Right ventricle myocardium inferior (tissue), 1 donor: Measurements from ENCODE around the gene JADE2. TPM values are rescaled to one million over a fixed set of nuclear protein-coding genes. Genes with fewer than 3 reads are reported as not detected.
"Not testable (repeated sequence)": the region's sequence is repeated elsewhere in the genome, so short reads cannot be mapped to it uniquely, and the experiment has no call there.

ENCODE experiments used
- ATAC-seq: fragments of 200-7000 bp; cut with Tn5 transposase; one replicate; pipeline ENCODE4 v1.9.1; 2020; ENCODE audit warnings: mild to moderate bottlenecking, moderate library complexity
- DNase-seq: peaks from one replicate; pipeline ENCODE4 v3.0.0; 2021; ENCODE audit errors: missing footprints
- intact Hi-C: fragments of 100-400 bp; cut with DNase I; formaldehyde crosslinking; loops from one replicate; pipeline ENCODE4 v1.11.0; 2022
- total RNA-seq: library from RNA; stranded (reverse); fragmentation: NEBNext Ultra II Directional; extraction: Animal tissue kit (Norgen Biotek cat#: 25700); gene quantifications from one replicate; pipeline ENCODE4 v1.2.1, GENCODE V29; 2021
- donor health status: DM: no; HTN: yes; CAD: no; lungs with severe emphysema.

Gene JADE2
- total RNA-seq, 1 donor from 2014 or later = 24.6 TPM

DNA sequence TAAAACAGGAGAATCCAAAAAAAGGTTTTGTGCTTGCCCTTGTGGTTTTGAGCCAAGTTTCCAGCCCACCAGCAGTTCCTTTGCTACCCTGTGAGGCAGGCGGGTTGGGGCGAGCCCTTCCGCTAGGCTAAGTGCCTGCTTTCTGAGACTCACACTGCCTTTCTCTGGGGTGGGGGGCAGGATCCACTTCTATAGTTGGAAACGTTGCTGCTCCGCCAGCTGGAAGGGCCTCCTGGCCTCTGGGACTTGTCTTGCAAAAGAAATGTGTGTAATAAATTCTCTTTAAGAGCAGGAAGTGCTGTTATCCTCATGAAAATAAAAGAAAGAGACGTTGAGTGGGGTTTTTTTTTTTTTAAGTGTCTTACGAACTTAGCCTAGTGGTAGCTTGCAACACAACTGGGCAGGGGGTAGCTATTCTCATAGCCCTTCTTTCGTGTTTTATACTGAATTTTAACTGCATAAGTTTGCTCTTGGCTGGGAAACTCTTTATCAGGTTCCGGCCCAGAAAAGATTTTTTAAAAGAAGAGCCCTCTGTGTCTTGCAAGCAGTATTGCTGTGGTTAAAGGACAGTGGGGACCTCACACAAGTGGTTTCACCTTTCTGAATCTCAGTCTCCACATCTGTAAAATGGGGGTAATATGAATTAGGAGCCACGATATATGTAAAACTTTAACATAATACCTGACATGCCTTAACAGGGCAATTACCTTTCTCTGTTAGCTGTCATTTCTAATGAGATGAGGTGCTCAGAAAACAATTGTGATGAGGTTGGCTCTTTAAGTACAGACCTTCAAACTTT is 19.8 kb downstream of the JADE2 start:
- ATAC-seq = peak; percentile 84
- DNase-seq = peak; percentile 87
- intact Hi-C loops = loop anchor here (2.0 kb wide), 1 partner anchor 18 kb away; no protein-coding TSS in a partner anchor

DNA sequence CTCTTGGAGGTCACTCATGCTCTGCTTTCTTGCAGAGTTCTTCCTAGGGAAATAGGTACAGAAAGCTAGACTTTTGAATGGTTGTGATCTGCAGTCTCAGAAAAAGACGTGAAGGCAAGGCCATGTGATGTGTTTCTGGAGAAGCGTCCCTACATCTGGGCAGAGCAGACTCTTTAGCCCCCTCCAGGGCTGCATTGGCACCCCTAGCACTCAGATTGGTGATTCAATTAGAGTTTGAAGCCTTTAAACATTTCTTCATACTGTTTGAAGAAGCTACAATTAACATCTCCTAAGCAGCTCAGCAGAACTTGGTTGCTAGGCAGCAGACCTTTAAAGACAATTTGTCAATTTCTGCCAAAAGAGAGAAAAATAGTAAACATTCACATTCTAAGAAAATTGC is 21.6 kb downstream of the JADE2 start:
- no peak for DNase-seq
- no peak for ATAC-seq
- intact Hi-C loops = no loop called here

DNA sequence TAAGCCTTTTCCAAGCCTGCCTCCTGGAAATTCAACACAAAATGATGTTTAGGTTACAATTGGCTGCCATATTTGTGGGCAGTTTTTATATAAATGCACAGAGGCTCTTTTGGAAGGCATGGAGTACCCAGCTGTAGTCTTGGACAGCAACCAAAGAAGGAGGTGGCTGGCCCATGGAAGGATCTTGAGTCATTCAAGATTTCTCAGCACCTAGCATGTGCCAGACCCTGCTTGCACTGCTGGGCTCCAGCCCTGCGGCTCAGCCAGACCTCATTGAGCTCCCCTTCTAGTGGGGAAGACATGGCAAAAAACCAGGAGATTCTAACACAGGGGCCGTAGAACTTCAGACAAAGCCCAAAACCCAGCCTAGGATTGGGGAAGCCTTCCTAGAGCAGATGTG is 22.1 kb downstream of the JADE2 start:
- intact Hi-C loops = no loop called here
- ATAC-seq (peak; percentile 24), DNase-seq (peak; percentile 68)

DNA sequence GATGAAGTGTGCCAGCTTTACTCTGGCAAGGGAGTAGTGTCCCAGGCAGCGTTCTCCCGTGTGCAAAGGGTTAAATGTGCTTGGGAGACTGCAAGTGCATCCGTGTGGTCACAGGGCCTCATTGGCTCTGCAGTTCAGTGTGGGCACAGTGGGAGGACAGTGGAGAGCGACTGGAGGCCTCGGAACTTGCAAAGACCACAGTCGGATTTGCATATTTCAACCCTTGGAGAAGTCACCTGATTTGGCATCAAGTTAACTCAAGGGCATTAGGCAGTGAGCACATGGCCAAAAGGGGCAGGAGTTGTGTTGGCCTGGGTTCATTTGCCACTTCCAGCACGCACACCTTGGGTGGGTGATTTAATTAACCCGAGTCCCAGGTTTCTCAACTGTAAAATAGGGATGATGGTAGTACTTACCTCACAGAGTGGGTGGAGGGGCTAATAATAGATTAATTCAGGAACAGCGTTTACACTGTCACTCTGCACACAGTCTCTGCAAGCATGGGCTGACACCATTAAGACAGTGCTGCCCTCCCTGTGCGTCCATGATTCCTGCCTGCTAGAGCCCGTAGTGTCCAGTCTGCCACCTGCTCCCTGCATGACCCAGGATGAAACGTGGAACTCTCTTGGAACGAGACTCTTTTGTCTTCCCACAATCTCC is 22.7 kb downstream of the JADE2 start:
- ATAC-seq (no peak), DNase-seq (no peak)
- intact Hi-C loops = no loop called here

DNA sequence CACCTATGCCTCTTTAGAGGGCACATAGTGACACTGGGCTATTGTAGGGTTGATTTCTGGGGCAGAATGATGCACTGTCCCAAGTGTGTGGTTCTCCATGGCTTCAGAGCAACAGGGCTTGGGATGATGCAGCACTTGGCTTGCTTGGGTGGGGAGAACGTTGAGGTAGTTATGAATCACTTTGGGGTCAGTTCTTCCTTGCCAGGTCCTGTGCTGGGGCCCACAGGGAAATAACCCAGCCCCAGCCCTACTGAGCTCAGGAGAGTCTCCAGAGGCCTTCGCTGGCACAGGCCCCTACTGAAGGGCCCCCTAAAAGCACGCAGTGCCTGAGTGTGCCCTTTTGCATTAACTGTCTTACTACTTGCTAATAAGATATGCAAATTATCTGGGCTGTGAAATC is 24.2 kb downstream of the JADE2 start:
- intact Hi-C loops = no loop called here
- no peak for DNase-seq
- ATAC-seq = no peak

DNA sequence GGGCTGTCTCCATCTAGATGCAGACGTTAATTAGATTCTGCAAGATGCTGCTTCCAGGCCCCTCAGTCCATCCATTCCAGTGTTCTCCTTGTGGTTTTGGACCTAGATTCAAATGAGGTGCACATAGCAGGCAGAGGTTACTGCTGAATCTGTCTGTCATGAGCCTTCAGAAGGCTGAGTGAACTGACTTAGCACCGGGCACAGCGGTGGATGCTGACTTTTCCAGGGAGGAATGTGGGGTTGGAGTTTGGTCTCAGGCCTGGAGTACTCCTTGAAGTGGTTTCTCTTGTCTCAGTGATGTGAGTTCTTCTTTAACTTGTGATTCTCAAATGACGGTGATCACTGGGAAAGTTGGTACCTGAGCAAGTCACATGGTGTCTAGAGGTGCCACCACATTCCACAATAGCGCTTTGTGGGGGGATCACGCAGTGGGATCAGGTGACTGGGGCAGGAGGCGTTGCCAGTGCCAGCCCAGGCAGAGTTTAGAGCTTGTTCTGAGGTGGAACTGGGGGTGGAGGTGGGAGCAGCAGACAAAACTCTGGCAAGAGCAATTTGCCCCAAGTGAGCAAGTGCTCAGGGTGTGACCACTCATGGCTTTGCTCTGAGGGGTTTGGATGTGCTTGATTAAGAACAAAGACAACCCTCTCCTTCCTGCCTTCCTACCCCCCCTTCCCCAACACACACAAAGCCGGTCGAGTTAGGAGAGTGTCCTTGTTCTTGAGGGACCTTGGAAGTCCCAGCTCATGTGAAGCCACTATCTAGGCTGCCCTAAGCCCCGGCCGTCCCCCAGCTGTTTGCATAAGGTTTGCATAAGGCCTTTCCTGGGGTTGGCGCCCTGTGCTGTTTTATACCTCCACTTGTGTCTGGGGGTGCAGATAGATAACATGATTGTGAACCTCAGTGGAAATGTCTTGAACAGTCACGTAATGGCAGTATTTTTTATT is 25.1 kb downstream of the JADE2 start:
- ATAC-seq = no peak
- intact Hi-C loops = no loop called here
- peak; percentile 50 for DNase-seq

DNA sequence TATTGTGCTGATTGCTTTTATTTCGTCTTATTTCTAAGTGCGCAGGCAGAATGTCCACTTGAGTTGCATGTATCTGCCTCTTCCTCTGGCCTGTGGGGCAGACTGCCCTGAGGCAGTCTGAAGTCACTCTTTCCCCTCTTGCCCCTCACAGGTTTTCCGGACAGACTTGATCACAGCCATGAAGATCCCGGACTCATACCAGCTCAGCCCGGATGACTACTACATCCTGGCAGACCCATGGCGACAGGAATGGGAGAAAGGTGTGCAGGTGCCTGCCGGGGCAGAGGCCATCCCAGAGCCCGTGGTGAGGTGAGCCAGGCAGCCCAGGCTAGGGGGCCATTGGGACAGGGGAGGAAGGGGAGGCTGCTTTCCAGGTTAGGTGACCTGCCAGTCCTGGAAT is 26.4 kb downstream of the JADE2 start:
- ATAC-seq (peak; percentile 2), DNase-seq (no peak)
- intact Hi-C loops = no loop called here

DNA sequence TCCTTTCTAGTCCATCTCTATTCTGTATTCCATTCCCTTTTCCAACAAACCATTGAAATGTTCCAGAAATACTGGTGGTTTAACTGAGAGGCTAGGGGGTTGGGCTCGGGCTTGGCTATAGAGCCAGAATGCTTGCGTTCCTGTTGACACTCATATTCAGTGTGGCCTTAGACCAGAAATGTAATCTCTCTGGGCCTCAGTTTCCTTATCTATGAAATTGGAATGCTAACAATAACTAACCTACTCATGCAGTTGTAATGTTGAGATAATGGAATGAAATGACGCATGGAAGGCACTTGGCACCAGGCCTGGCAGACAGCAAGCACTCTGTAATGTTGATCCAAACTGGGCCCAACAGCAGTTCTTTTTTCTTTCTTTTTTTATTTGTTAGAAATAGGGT is 26.8 kb downstream of the JADE2 start:
- ATAC-seq (peak; percentile 78), DNase-seq (peak; percentile 82)
- intact Hi-C loops = no loop called here

DNA sequence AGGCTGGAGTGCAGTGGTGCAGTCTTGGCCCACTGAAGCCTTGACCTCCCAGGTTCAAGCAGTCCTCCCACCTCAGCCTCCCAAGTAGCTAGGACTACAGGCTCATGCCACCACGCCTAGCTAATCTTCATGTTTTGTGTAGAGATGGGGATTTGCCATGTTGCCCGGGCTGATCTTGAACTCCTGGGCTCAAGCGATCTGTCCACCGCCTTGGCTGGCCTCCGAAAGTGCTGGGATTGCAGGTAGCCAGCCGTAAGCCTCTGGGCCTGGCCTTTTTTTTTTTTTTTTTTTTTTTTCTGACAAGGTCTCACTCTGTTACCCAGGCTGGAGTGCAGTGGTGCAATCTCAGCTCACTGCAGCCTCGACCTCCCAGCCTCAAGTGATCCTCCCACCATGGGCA is 27.2 kb downstream of the JADE2 start:
- intact Hi-C loops = not testable (repeated sequence)
- ATAC-seq (peak; percentile 2), DNase-seq (peak; percentile 63)

DNA sequence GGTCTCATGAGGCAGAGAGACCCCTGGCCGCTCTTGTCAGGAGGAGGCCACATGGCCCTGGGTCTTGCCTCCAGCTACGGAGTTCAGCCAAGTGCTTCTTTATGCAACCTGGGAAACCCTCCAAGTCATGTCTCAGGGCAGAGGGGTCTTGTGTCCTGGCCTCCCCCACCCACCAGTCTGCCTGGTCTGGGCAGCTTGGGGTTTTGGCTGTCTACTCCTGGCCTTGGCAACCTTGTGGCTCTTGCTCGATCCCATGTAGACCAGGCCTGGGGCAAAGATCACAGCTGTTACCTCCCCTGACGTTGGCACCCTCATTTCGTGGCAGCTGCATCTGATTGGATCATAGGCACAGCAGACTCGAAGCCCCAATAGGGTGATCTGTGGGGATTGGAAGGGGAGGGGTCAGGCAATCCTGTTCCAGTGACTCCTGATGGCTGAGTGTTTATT is 28.4 kb downstream of the JADE2 start:
- ATAC-seq (no peak), DNase-seq (no peak)
- intact Hi-C loops = loop anchor here (1.0 to 2.0 kb wide), 2 partner anchors 15 to 27 kb away; no protein-coding TSS in a partner anchor

DNA sequence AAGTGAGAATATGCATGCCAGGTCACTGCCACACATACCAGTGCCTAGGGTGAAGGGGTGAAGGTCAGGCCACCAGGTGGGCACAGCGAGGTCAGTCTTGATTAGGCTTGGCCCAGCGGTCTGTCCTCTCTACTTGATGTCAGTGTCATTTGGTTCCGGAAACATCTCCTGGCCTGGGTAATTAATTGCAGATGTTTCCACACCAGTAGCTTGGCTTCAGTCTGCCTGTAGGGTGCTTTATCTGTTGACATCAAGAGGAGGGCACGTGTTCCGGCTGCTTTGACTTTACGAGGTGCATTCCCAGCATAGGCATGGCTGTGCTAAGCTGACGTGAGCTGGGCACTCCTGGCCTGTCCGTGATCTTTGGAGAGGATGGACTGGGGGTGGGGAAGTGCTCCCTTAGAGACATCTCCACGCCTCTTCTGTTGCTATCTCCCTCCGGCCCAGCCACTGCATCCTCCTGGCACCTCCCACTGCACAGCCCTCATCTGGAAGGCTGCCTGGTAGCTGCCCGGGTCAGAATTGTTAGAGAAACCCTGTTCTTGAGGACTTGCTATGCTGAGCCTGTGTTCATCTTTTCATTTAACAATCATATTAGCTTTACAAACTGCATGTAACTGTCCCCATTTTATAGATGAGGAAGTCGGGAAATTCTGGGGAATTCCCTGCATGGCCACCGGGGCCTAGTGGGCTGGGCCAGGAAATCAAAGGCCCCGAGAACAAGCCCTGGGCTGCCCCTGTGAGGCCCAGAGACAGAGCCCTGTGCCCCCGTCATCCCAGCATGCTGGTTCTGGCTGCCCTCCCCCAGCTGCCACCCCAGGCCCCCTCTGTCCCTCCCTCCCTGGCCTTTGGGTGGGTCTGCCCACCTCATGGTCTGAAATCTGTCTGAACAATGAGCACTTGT is 29.1 kb downstream of the JADE2 start:
- DNase-seq = no peak
- peak; percentile 83 for ATAC-seq
- intact Hi-C loops = loop anchor here (1.0 to 2.0 kb wide), 2 partner anchors 15 to 28 kb away; no protein-coding TSS in a partner anchor

DNA sequence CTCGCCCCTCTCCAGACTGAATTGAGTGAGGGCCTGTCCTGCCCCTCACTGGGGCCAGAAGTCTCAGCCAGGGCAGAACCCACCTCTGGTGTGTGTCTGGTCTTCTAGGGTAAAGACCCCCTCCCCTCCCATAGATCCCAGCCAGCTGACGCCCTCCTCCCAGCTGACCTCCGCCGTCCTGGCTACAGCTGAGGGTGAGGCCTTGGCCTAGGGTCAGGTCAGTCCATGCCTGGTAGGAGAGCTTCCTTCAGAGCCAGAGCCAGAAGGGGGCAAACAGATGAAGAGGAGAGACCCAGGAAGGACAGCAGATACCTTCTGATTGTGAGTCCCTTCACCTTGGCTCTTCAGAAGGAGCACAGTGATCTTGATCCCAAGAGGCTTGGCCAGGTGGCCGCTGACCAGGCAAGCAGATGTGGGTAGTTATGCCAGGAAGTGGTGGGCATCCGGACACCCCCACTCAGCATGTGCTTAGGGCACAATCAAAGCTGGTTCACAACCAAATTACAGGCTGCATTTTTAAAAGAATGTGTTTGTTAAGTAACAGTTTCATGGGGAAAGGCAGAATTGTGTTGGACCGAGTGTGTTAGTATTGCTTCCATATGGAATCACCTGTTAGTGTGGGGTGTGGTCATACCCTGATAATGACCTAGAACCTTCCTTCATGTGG is 29.9 kb downstream of the JADE2 start:
- intact Hi-C loops = loop anchor here (2.0 kb wide), 1 partner anchor 29 kb away; no protein-coding TSS in a partner anchor
- ATAC-seq (no peak), DNase-seq (no peak)

DNA sequence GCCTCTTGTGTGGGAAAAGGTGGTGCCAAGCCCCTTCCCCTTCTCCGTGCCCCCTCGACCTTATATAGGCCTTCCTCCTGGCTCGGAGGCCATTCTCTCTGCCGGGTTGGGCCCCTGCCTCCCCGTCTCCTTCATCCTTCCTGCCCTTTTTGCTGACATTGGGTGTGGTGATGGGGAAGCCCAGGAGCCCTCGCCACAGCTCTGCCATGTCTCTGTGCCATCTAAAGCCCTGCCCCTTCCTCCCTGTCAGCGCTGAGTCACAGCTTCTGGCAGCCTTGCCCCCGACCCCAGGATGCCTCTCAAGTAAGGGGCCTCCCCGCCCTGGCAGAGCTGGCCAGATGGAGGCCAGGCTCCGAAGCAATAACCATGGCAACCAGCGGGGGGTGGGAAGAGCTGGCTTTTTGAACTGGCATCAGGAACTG is 30.4 kb downstream of the JADE2 start:
- intact Hi-C loops = loop anchor here (2.0 kb wide), 1 partner anchor 29 kb away; no protein-coding TSS in a partner anchor
- DNase-seq (peak; percentile 85), ATAC-seq (no peak)

DNA sequence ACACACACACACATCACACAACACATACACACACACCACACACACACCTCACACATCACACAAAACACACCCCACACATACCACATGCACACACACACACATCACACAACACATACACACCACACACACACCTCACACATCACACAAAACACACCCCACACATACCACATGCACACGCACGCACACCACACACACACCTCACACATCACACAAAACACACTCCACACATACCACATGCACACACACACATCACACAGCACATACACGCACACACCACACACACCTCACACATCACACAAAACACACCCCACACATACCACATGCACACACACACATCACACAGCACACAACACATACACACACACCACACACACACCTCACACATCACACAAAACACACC is 31.1 kb downstream of the JADE2 start:
- ATAC-seq, intact Hi-C loops, DNase-seq: not testable (repeated sequence)

DNA sequence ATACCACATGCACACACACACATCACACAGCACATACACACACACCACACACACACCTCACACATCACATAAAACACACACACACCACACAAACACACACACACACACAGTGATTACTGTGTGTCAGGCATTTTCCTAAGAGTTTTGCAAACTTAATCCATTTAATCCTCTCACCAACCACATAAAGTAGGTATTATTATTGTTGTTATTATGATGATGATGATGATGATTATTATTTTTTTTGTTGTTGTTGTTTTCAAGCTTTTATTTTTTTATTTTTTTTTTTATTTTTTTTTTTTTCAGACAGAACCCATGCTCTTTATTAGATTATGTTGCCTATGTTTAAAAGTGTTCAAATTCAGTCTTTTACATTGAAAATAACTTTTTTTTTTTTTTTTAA is 31.5 kb downstream of the JADE2 start:
- DNase-seq = no peak
- intact Hi-C loops = no loop called here
- ATAC-seq = no peak

DNA sequence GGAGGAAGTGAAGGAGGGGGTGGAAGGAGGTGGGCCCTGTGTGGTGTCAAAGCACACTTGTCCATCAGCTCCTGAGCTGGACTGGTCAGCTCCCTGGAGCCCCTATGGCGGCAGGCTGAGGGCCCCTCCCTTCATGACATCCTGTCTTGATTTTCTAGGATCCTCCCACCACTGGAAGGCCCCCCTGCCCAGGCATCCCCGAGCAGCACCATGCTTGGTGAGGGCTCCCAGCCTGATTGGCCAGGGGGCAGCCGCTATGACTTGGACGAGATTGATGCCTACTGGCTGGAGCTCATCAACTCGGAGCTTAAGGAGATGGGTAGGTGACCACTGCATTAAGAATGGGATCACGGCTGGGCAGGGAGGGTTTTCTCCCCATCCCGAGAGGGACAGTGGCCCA is 34.2 kb downstream of the JADE2 start:
- DNase-seq = no peak
- ATAC-seq = no peak

DNA sequence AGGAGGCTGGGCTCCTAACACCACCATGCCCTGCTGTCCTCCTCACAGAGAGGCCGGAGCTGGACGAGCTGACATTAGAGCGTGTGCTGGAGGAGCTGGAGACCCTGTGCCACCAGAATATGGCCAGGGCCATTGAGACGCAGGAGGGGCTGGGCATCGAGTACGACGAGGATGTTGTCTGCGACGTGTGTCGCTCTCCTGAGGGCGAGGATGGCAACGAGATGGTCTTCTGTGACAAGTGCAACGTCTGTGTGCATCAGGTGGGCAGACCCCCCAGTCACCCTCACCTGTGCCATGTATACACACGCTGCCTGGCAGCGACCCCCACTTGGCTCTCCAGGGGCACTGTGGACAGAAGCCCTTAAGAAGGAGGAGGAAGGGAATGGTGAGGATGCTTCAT is 35.2 kb downstream of the JADE2 start:
- ATAC-seq (no peak), DNase-seq (no peak)
- intact Hi-C loops = no loop called here

More for the DNA sequence above, 34.2 kb downstream of the JADE2 start:
- intact Hi-C loops = no loop called here
